Suppressor macrophage treated with lipopolysaccharide for 4 hours (primary cell): ENCODE measurements around the gene XK.
"Not testable (repeated sequence)": the region's sequence is repeated elsewhere in the genome, so short reads cannot be mapped to it uniquely, and the experiment has no call there.

Experiments used
- DNase-seq: peaks from one replicate; pipeline ENCODE4 v3.0.0-alpha.2; 2020

The XK gene, protein sequence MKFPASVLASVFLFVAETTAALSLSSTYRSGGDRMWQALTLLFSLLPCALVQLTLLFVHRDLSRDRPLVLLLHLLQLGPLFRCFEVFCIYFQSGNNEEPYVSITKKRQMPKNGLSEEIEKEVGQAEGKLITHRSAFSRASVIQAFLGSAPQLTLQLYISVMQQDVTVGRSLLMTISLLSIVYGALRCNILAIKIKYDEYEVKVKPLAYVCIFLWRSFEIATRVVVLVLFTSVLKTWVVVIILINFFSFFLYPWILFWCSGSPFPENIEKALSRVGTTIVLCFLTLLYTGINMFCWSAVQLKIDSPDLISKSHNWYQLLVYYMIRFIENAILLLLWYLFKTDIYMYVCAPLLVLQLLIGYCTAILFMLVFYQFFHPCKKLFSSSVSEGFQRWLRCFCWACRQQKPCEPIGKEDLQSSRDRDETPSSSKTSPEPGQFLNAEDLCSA

DNA sequence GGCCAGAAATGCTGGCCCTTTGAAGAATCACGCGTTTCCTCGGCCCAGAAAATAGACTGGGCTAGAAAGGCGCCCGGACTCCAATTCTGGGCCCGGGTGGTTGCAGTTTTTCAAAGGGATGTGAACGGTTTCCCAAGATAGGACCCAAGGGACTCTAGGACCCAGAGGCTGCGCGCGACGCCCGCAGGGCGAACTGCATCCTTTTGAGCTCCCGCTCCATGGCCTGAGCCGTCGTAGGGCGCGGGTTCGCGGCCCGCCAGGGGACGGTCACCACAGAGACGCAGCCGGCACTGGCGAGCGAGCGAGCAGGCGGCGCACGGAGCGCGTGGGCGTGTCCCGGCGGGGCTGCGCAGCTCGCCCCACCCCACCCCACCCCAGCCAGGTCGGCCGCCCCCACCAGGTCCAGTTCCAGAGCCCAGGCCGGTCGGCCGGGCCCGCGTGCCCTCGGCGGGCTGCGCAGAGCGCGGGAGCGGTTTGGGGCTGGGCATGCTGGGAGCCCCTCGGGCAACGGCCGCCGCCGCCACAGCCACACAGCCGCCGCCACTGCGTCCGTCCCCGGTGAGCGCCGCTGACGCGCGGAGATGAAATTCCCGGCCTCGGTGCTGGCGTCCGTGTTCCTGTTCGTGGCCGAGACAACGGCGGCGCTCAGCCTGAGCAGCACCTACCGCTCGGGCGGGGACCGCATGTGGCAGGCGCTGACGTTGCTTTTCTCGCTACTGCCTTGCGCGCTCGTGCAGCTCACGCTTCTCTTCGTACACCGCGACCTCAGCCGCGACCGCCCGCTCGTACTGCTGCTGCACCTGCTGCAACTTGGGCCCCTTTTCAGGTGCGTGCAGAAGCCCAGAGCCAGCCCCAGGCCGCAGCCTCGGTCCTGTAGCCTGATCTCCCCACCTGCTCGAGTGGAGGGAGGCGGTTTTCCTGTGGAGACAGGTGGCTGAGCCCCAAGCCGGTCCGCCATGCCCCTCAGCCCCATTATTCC, at the start of gene XK:
Gene XK, plus strand, starts transcription at position 411 of the 979 bp plus-strand sequence. Its CDS starts 171 bp downstream, at position 582.
- DNase-seq: peak; percentile 9

DNA sequence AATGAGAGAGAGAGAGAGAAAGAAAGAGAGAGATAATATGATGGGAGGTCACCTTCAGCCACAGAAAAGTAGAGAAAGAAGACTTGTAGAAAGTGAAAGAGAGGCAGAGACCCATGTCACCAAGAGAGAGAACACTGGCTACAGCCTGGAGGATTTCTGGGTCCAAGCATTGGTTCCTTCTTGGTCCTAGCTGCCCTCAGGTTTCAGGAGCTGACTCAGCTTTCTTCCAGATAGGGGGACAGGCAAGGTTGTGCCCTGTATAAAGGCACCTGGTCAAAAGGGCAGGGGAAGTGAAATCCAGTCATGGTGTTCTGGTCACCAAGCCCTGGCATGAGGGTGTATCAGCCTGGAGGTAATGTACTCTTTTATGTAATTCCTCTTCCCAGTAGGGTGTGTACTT, 47.5 kb upstream of the XK start:
- no peak for DNase-seq

DNA sequence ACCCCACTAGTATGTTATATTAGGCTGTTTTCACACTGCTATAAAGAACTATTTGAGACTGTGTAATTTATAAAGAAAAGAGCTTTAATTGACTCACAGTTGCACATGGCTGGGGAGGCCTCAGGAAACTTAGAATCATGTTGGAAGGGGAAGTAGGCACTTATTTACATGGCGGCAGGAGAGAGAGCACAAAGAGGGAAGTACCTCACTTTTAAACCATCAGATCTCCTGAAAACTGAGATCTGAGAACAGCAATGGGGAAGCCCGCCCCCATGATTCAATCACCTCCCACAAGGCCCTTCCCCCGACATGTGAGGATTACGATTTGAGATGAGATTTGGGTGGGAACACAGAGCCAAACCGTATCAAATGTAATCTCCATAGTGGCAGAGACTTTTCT, 45.4 kb upstream of the XK start:
- no peak for DNase-seq

DNA sequence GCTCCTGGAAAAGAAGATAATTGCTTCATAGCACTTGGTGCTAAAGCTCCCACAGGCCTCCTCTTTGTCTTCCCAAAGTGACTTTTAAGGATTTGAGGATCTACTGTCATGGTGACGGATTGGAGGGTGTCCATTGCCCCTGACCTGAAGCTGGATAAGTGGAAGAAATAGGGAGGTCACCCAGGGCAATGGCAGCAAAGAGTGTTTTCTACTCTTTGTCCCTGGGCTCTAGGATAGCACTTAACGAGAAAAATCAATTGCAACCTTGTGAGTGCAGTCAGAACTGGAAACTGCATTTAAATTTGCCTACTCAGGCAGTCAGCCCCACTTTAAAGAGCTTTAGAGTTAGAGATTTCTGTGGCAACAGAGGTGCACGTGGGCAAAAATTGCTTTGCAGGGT, 43.7 kb upstream of the XK start:
- no peak for DNase-seq

GRCh38 chrX:37644381-37645305, 40.9 kb upstream of the XK start:
- DNase-seq: no peak

DNA sequence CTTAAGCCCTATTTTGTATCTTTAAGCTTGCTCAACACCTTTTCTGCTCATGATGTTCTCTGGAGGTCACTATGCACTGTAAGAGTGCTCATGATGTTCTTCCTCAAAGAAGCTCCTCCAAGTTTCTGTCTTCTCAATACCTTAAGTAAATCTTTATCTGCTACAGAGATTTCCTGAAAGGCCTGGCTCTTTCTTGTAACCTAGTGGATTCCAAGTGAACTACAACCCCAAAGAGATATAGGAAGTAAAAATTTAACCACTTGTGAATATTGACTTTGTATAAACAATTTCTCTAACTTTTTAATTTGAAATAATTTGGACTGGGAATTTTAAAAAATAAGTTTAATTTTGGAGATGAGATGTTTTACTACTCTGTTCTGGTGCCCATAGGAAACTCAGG, 39.3 kb upstream of the XK start:
- no peak for DNase-seq

DNA sequence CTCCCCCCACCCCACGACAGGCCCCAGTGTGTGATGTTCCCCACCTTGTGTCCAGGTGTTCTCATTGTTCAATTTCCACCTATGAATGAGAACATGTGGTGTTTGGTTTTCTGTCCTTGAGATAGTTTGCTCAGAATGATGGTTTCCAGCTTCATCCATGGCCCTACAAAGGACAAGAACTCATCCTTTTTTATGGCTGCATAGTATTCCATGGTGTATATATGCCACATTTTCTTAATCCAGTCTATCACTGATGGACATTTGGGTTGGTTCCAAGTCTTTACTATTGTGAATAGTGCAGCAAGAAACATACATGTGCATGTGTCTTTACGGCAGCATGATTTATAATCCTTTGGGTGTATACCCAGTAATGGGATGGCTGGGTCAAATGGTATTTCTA, 34.7 kb upstream of the XK start:
- not testable (repeated sequence) for DNase-seq

DNA sequence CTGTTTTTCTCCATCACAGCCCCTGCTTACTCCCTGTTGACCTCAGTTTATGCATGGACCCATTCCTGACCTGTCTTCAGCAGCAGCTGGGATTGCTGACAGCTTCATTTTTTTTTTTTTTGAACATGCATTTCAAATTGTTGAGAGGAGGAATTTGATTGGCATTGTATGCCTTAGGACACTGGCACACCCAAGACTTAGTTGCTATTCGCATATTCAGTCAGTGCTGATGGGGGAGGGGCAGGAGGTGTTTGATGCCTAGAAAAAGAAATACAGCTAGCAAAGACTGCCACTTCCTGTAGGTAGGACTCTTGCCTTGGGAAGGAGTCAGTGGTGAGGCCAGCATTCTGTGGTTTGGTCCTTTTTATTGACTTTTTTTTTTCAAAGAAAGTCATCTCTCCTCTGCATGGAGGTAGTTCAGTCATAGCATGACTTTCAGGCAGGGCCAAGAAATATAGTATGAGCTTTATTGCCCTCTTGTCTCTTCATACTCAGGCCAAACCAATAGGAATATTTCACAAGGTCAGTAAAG, 33.6 kb upstream of the XK start:
- DNase-seq: no peak

DNA sequence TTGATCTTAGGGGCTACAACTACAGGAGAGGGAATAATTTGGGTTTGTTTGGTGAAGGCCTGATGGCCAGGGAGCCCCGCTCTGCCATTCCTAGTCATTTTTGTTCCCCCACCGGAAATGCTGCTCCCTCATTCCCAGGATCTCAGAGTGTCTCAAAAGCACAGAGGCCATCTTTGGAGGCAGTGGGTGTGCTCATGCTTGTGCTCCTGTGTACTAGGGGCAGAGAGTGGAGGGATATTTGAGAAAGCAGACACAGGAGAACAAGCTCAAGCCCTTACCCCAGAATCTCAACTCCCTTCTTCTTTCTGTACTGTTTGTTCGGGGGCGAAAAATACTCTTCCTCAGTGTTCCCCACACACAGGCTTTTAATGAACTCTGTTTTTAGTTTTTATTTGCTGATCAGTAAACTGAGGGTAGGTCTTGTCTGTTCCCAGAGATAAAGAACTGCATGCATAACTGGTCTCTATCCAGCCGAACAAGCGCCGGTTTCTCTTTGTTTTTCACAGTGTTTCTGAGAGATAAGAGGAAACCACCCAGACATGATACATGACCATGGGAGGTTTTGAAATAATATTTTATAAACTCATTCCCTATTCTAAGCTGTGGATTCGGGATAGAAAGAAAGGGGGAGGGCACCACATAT, 32.9 kb upstream of the XK start:
- no peak for DNase-seq

GRCh38 chrX:37653397-37654085, 32.0 kb upstream of the XK start:
- DNase-seq: no peak

- no peak for DNase-seq
Measured at GRCh38 chrX:37658343-37659030, 27.1 kb upstream of the XK start.

GRCh38 chrX:37659047-37659446, 26.5 kb upstream of the XK start:
- no peak for DNase-seq

DNA sequence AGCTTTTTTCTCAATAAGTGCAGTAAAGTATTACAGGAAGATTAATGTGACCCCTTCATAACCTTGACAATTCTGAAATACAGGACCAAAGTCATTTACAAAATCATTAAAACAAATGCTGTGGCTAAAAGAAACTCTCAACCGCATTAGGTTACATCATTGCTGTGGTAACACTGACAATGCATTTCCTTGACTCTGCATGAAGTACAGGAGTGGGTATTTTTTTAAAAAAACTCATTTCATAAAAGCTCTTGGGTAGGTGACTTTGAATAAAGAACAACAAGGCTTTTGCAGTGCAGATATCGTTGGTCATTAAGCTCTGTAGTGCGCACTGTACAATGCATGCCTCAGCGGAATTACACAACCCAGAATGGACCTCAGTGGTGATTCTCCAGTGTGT, 23.4 kb upstream of the XK start:
- DNase-seq: no peak

- no peak for DNase-seq
Measured at GRCh38 chrX:37666516-37666915, 19.1 kb upstream of the XK start.

DNA sequence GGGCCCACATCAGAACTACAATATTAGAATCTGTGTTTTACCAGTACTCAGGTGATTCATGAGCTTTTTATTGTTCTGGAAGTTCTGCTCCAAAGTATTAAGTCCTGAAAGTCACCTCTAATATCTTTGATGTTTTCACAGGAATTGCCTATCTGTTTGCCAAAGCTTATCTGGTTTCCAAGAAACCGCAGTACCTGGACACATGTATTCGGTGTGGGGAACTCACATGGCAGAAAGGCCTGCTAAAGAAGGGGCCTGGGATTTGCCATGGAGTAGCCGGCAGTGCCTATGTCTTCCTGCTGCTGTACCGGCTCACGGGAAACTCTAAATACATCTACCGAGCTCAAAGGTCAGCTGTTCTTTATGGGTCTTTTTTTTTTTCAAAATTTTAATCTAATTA, 18.4 kb upstream of the XK start:
- no peak for DNase-seq

GRCh38 chrX:37672563-37672962, 13.0 kb upstream of the XK start:
- DNase-seq: no peak

DNA sequence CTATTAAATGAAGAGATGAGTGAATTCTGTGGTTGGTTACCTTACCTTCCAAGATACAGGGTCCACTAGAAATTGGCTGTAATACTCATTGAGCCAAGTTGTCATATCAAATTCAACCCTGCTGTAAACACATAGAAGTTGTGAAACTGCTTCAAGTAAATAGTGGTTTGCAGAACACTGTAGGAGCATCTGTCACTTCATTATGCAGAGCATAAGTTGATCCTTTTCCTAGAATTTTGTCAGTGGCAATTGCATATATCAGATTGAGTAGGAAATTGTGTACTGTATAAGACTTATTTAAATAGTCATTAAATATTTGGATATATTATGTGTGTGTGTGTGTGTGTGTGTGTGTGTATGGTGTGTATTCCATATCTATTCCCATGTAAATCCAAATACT, 8.8 kb upstream of the XK start:
- DNase-seq: no peak

GRCh38 chrX:37677243-37677642, 8.3 kb upstream of the XK start:
- no peak for DNase-seq

DNA sequence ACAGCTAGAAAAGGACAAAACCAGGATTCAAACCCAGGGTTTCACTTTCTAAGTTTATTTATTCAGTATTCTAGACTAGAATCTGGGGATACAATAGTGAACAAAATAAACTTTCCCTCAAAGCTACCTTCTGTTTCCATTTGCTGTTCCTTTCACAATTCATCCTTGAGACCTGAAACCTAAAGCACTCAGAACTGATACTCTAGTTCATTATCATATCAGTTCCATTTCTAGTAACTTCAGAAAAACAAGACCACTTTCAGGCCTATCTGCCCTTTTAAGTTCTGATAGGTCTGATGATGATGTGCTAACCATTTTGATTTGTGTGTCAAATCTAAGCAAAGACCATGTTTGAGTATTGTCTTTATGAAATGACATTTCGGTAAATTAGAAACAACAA, 7.8 kb upstream of the XK start:
- no peak for DNase-seq

DNA sequence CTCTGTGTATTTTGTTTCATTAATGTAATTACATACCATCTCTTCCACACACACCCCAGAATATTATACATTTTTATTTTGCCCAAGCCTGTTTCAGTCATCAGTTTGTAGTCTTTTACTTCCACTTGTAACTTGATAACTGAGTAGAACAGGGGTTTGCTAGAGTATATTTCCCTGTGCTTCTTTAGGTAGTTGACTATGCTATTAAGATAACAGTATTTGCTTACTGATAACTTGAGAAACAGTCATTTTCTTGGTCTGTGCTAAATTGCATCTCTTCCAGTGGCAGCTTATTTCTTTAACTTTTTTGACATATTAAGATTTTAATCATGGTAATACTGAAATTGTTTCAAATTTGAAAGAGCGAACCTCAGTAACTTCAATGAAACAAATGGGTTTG, 7.0 kb upstream of the XK start:
- no peak for DNase-seq

- DNase-seq: no peak
Measured at GRCh38 chrX:37679230-37679629, 6.4 kb upstream of the XK start.
